Lung (tissue), 12 donors: ENCODE results near the gene SLC66A1. TPM values are rescaled to one million over a fixed set of nuclear protein-coding genes. Genes with fewer than 3 reads are reported as not detected.

Experiments
- ATAC-seq: fragments of 200-7000 bp; cut with Tn5 transposase; one replicate; pipeline ENCODE4 v1.9.1; 2020; ENCODE audit warnings: moderate number of reproducible peaks; ENCODE audit not compliant: insufficient read depth, low FRiP score
- DNase-seq, 3 donors: peaks; one replicate each; pipeline ENCODE4 v3.0.0-alpha.2; 2013 to 2017
- H3K27ac ChIP-seq, 2 donors: one replicate each; pipeline ENCODE4 v1.5.1; 2013; ENCODE audit warnings: mild to moderate bottlenecking in 2 of 2, moderate library complexity in 2 of 2, control low read depth in 1 of 2, inconsistent platforms in 1 of 2, low read depth in 1 of 2, low read length in 1 of 2
- H3K27me3 ChIP-seq, 3 donors: one replicate each; pipeline ENCODE4 v1.5.1; 2013; ENCODE audit warnings: low read length in 2 of 3; ENCODE audit not compliant: control insufficient read depth in 3 of 3, insufficient read depth in 3 of 3
- H3K36me3 ChIP-seq, 4 donors: one replicate each; pipeline ENCODE4 v1.5.1; 2013; ENCODE audit warnings: low read length in 4 of 4, mild to moderate bottlenecking in 1 of 4, moderate library complexity in 1 of 4; ENCODE audit not compliant: control insufficient read depth in 4 of 4, insufficient read depth in 4 of 4
- H3K4me1 ChIP-seq, 5 donors: one replicate each; pipeline ENCODE4 v1.5.1; 2013; ENCODE audit warnings: low read length in 5 of 5, mild to moderate bottlenecking in 2 of 5, moderate library complexity in 1 of 5; ENCODE audit not compliant: control insufficient read depth in 5 of 5, insufficient read depth in 5 of 5
- H3K4me3 ChIP-seq: one replicate; pipeline ENCODE4 v1.5.1; 2013; ENCODE audit warnings: mild to moderate bottlenecking, control low read depth, moderate library complexity
- H3K9ac ChIP-seq, 2 donors: one replicate each; pipeline ENCODE4 v1.5.1; 2013; ENCODE audit warnings: low read length in 2 of 2, control low read depth in 1 of 2; ENCODE audit not compliant: insufficient read depth in 1 of 2
- H3K9me3 ChIP-seq, 4 donors: one replicate each; pipeline ENCODE4 v1.5.1; 2013; ENCODE audit warnings: low read length in 3 of 4, mild to moderate bottlenecking in 1 of 4, moderate library complexity in 1 of 4; ENCODE audit not compliant: control insufficient read depth in 4 of 4, insufficient read depth in 3 of 4
- WGBS, 2 donors: extraction: QIAGEN DNeasy Blood & Tissue Kit; methylation state at CpG; one replicate each; pipeline ENCODE4 v1.1.7; 2013; 5-methylcytosine and 5-hydroxymethylcytosine counted together
- polyA plus RNA-seq, 2 donors: library from polyadenylated mRNA; stranded (reverse); fragments of 200-250 nt; gene quantifications; one replicate each; pipeline ENCODE4 v1.2.1, GENCODE V29; 2013
- total RNA-seq, 2 donors: library from RNA; depleted of rRNA in 1 of 2; stranded (reverse); fragments of >200 nt in 1 of 2; gene quantifications; one replicate each; pipeline ENCODE4 v1.2.1, GENCODE V29; 2014 to 2021
- TF ChIP-seq, protein P1 (sequence below): IDR thresholded peaks from 2 replicates; pipeline ENCODE4 v1.5.1; 2012; ENCODE audit warnings: mild to moderate bottlenecking; ENCODE audit errors: control extremely low read depth, extremely low read depth
- donor health status: control.
- donor health status: control.
- donor health status: Bipolar disorder and iron deficiency.
- donor health status: healthy.
- donor health status: DM: yes; HTN: yes; CAD: no.

SLC66A1 gene
- total and polyA plus RNA-seq, 4 donors, result 15.9 to 22.4 (median 20.3) TPM

DNA sequence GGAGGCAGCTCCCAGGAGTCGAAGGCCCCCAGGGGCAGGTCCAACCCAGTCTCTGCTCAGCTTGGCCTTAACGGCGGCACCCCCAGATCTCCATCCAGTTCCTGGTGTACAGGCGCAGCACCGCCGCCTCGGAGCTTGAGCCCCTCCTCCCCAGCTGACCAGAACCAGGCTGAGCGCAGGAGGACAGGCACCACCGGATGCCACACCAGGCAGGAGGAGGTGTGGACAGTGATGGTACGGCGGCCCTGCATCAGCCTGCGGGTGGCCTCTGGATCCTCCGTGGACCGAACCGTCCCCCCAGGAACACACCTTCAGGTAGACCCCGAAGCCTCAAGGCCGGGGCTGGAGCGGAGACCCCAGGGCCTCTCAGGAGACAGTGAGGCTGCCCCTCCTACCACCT, 16.4 kb downstream of the SLC66A1 start:
- 94 to 96% methylated on average over 16 to 18 of the region's 18 CpGs for WGBS, 2 donors
- Histone ChIP-seq H3K4me1 (no peaks in the 10 kb centered on the region), H3K4me3 (no peak overlapping the region), H3K9ac (no peak overlapping the region), H3K27me3 (no peaks in the 10 kb centered on the region), H3K36me3 (peaks cover 0 to 61% (median 22%) of the 10 kb centered on the region in 4 donors), H3K27ac (no peak overlapping the region), H3K9me3 (no peaks in the 10 kb centered on the region)
- ATAC-seq, result no peak
- TF ChIP-seq, protein P1, sequence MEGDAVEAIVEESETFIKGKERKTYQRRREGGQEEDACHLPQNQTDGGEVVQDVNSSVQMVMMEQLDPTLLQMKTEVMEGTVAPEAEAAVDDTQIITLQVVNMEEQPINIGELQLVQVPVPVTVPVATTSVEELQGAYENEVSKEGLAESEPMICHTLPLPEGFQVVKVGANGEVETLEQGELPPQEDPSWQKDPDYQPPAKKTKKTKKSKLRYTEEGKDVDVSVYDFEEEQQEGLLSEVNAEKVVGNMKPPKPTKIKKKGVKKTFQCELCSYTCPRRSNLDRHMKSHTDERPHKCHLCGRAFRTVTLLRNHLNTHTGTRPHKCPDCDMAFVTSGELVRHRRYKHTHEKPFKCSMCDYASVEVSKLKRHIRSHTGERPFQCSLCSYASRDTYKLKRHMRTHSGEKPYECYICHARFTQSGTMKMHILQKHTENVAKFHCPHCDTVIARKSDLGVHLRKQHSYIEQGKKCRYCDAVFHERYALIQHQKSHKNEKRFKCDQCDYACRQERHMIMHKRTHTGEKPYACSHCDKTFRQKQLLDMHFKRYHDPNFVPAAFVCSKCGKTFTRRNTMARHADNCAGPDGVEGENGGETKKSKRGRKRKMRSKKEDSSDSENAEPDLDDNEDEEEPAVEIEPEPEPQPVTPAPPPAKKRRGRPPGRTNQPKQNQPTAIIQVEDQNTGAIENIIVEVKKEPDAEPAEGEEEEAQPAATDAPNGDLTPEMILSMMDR, result no peak
- DNase-seq, result no peak

DNA sequence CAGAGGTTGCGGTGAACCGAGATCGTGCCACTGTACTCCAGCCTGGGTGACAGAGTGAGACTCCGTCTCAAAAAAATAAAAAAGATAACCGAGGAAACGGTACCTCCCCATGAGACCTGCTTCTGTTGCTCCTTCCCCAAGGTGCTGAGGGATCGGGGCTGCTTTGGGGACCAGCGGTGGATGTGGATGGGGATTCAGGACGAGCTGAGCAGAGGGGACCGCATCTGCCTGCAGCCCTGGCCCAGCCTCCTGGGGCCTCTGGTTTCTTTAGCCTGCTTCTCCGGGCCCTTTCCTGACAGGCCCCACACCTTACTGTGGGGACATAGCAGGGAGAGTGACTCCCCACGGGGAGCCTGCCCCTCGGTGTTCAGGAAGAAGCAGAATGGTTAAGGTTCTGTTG, 17.1 kb downstream of the SLC66A1 start:
- TF ChIP-seq, protein P1, result no peak
- H3K36me3 ChIP-seq, result peaks cover 0 to 55% (median 22%) of the 10 kb centered on the region in 4 donors
- H3K27ac ChIP-seq, result no peak overlapping the region
- ATAC-seq (no peak), DNase-seq (no peak)
- H3K27me3 ChIP-seq, result no peaks in the 10 kb centered on the region
- no peak overlapping the region for H3K4me3 ChIP-seq
- H3K9me3 ChIP-seq, result no peaks in the 10 kb centered on the region
- H3K4me1 ChIP-seq, result peaks cover 0 to 4% (median 0%) of the 10 kb centered on the region in 5 donors
- no peak overlapping the region for H3K9ac ChIP-seq
- WGBS, 2 donors, result 91 to 93% methylated on average over 13 of the region's 13 CpGs

DNA sequence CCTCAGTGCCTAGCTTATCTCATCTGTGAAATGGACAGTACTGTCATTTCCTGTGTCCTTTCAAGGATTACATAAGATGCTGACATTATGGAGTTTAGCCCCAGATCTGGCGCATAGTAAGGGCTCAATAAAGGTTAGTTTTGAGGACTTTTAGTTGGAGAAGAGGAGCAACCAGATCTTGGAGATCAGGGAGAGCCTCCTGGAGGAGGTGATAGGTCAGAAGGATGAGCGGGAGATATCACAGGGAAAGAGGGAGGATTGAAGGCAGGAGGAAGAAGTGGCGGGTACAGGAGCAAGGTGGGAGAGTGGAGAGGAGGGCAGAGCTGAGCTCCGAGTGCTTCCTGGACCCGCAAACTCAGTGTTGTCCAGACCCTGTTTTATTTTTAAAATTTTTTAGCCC, 17.5 kb downstream of the SLC66A1 start:
- H3K4me1 ChIP-seq, result peaks cover 0 to 5% (median 0%) of the 10 kb centered on the region in 5 donors
- TF ChIP-seq, protein P1, result no peak
- no peaks in the 10 kb centered on the region for H3K27me3 ChIP-seq
- H3K4me3 ChIP-seq, result no peak overlapping the region
- WGBS, 2 donors, result 93 to 97% methylated on average over 5 of the region's 5 CpGs
- H3K36me3 ChIP-seq, result peaks cover 0 to 51% (median 21%) of the 10 kb centered on the region in 4 donors
- H3K9ac ChIP-seq, result no peak overlapping the region
- DNase-seq, result no peak
- H3K27ac ChIP-seq, result no peak overlapping the region
- H3K9me3 ChIP-seq, result no peaks in the 10 kb centered on the region
- ATAC-seq, result no peak

DNA sequence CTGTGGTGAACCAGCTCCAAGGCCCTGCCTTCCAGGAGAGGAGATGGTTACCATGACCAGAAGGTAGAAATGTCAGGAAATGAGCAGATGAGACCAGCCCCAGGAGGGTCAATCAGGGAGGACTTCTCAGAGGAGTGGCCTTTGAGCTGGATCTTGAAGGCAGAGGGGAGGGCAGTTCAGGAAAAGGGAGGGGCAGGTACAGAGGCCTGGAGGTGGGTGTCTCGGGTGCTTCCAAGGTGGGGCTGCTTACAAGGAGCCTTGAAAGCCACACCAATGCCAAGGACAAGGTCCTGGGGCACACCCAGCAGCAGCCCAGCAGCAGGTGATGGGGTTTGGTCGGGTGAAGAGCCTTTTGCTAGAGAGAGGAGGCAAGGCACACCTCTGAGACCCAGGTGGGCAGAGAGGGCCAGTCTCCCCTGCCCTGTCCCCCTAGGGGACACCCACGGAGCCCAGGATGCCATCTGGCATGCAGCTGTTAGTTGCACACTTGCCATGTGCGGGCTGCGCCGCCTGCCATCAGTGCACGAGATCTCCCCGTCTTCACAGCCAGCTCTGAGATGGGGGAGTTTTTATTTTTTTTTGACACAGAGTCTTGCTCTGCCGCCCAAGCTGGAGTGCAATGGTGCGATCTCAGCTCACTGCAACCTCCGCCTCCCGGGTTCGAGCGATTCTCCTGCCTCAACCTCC, 18.5 kb downstream of the SLC66A1 start:
- Histone ChIP-seq H3K36me3 (peaks cover 0 to 41% (median 16%) of the 10 kb centered on the region in 4 donors), H3K27ac (no peak overlapping the region), H3K27me3 (no peaks in the 10 kb centered on the region), H3K4me1 (peaks cover 0 to 5% (median 0%) of the 10 kb centered on the region in 5 donors), H3K9me3 (no peaks in the 10 kb centered on the region), H3K9ac (no peak overlapping the region), H3K4me3 (no peak overlapping the region)
- DNase-seq (no peak), ATAC-seq (no peak)
- TF ChIP-seq, protein P1, result no peak
- 91 to 94% methylated on average over 13 to 14 of the region's 14 CpGs for WGBS, 2 donors
